Islet of Langerhans (tissue), 1 donor: ENCODE measurements around the gene SPSB4.
"Not testable (repeated sequence)": the region's sequence is repeated elsewhere in the genome, so short reads cannot be mapped to it uniquely, and the experiment has no call there.

ENCODE experiments used
- FAIRE-seq: peaks from one replicate; lab custom pipeline; 2011; peaks lifted over from hg19 to GRCh38; lab: Jason Lieb, UNC

SPSB4 gene

GRCh38 chr3:141050576-141051442 lies at the start of gene SPSB4:
Gene SPSB4, plus strand, starts transcription at chr3:141051347. Its CDS starts 14,758 bp downstream, at chr3:141066105.
- FAIRE-seq = no peak

- no peak for FAIRE-seq
These were observed 44.8 kb upstream of the SPSB4 start for GRCh38 chr3:141006344-141006743.

GRCh38 chr3:141009496-141009895 lies 41.7 kb upstream of the SPSB4 start:
- FAIRE-seq = no peak

- FAIRE-seq = no peak
These were observed 39.7 kb upstream of the SPSB4 start for GRCh38 chr3:141011232-141011996.

GRCh38 chr3:141011997-141012262 lies 39.2 kb upstream of the SPSB4 start:
- no peak for FAIRE-seq

GRCh38 chr3:141012571-141012970 lies 38.6 kb upstream of the SPSB4 start:
- FAIRE-seq = no peak

- no peak for FAIRE-seq
These were observed 35.7 kb upstream of the SPSB4 start for GRCh38 chr3:141015481-141015880.

GRCh38 chr3:141017366-141018322 lies 33.5 kb upstream of the SPSB4 start:
- not testable (repeated sequence) for FAIRE-seq

GRCh38 chr3:141019244-141019643 lies 31.9 kb upstream of the SPSB4 start:
- FAIRE-seq = no peak

GRCh38 chr3:141020143-141020830 lies 30.9 kb upstream of the SPSB4 start:
- no peak for FAIRE-seq

- no peak for FAIRE-seq
These were observed 29.9 kb upstream of the SPSB4 start for GRCh38 chr3:141021261-141021660.

- FAIRE-seq = no peak
These were observed 20.9 kb upstream of the SPSB4 start for GRCh38 chr3:141030296-141030695.

- peak; percentile 70 for FAIRE-seq
These were observed 11.6 kb upstream of the SPSB4 start for GRCh38 chr3:141039589-141039988.

- FAIRE-seq = no peak
These were observed 6.2 kb upstream of the SPSB4 start for GRCh38 chr3:141044695-141045641.

- no peak for FAIRE-seq
These were observed 5.3 kb upstream of the SPSB4 start for GRCh38 chr3:141045849-141046248.

- FAIRE-seq = no peak
These were observed 4.0 kb upstream of the SPSB4 start for GRCh38 chr3:141047168-141047567.

GRCh38 chr3:141049681-141050080 lies 1.5 kb upstream of the SPSB4 start:
- FAIRE-seq = no peak

GRCh38 chr3:141051443-141052200 lies 475 bp downstream of the SPSB4 start:
- no peak for FAIRE-seq

- FAIRE-seq = no peak
These were observed 1.3 kb downstream of the SPSB4 start for GRCh38 chr3:141052201-141053069.
